Measurements from ENCODE around the gene TEX36. TPM values are rescaled to one million over a fixed set of nuclear protein-coding genes. Genes with fewer than 3 reads are reported as not detected.

Gene TEX36
- total and polyA plus RNA-seq, 2 donors (not counting 1 experiment from before 2014, with no cell fraction given), result not detected

GRCh38 chr10:125661941-125662515 is 20.9 kb downstream of the TEX36 start:
- no peak overlapping the region for H3K27ac Mint-ChIP-seq
- POLR2A ChIA-PET, result no interaction called here
- ATAC-seq (ENCODE audit: low read depth) (no peak), DNase-seq (no peak)
- no peak overlapping the region for H3K4me3 Mint-ChIP-seq
- intact Hi-C loops (cut with micrococcal nuclease), result no loop called here
- no peaks in the 10 kb centered on the region for H3K36me3 ChIP-seq (replicated peaks in 1 of 2; ENCODE audit: control extremely low read depth in 1 of 2, control insufficient read depth in 1 of 2, extremely low read depth in 1 of 2, insufficient read depth in 2 of 2, low read length in 1 of 2)
- no peaks in the 10 kb centered on the region for H3K79me2 ChIP-seq (ENCODE audit: control insufficient read depth, insufficient read depth, low read length)
- no peak overlapping the region for H3K4me2 ChIP-seq (replicated peaks; ENCODE audit: low read depth, low read length, poor library complexity, severe bottlenecking)
- no peaks in the 10 kb centered on the region for H3K27me3 ChIP-seq (replicated peaks in 1 of 4; ENCODE audit: control extremely low read depth in 1 of 4, control insufficient read depth in 3 of 4, insufficient read depth in 4 of 4, low read length in 3 of 4)
- peaks cover 0 to 13% (median 0%) of the 10 kb centered on the region in 3 donors for H3K9me3 ChIP-seq (ENCODE audit: control extremely low read depth in 1 of 3, control insufficient read depth in 2 of 3, insufficient read depth in 1 of 3, low read length in 2 of 3)
- no peak overlapping the region for H3K4me3 ChIP-seq (ENCODE audit: control extremely low read depth in 1 of 5, extremely low read depth in 1 of 5, insufficient read depth in 1 of 5, low read depth in 2 of 5, low read length in 4 of 5)
- H4K20me1 ChIP-seq (ENCODE audit: control insufficient read depth, insufficient read depth, low read length, poor library complexity, severe bottlenecking), result no peaks in the 10 kb centered on the region
- H3K4me1 ChIP-seq (ENCODE audit: control insufficient read depth in 2 of 2, insufficient read depth in 2 of 2, low read length in 2 of 2), result no peaks in the 10 kb centered on the region
- H3K27ac ChIP-seq (ENCODE audit: low read length in 2 of 2), result no peak overlapping the region
- peaks cover 9% of the 10 kb centered on the region for H3K9me3 Mint-ChIP-seq (ENCODE audit: insufficient read depth)
- TF ChIP-seq EZH2 (IDR thresholded peaks at IDR 0.05; ENCODE audit: borderline replicate concordance, insufficient read depth, low read depth, low read length, poor library complexity, severe bottlenecking), result no peak
- no peak for TF ChIP-seq CTCF (IDR thresholded peaks at IDR 0.05)
- no peak overlapping the region for H3K9ac ChIP-seq (ENCODE audit: low read length)
- no peak overlapping the region for H2AFZ ChIP-seq (ENCODE audit: insufficient read depth, low read depth, low read length, poor library complexity, severe bottlenecking)
- peaks cover 3% of the 10 kb centered on the region for H3K27me3 Mint-ChIP-seq
- H3K4me1 Mint-ChIP-seq, result no peaks in the 10 kb centered on the region
- CTCF ChIA-PET, result interaction anchor here (0.6 kb wide), 1 partner anchor 21 kb away, joined by 3 read pairs; no protein-coding TSS in a partner anchor
- whole genome bisulfite sequencing (ENCODE audit: insufficient coverage), result 73% methylated on average over 6 of the region's 7 CpGs

GRCh38 chr10:125661431-125661940 is 21.5 kb downstream of the TEX36 start:
- Mint-ChIP-seq H3K9me3 (ENCODE audit: insufficient read depth) (peaks cover 9% of the 10 kb centered on the region), H3K4me3 (no peak overlapping the region), H3K4me1 (no peaks in the 10 kb centered on the region), H3K27me3 (peaks cover 3% of the 10 kb centered on the region), H3K27ac (no peak overlapping the region)
- DNase-seq (no peak), ATAC-seq (ENCODE audit: low read depth) (no peak)
- Histone ChIP-seq H3K27ac (ENCODE audit: low read length in 2 of 2) (no peak overlapping the region), H3K36me3 (replicated peaks in 1 of 2; ENCODE audit: control extremely low read depth in 1 of 2, control insufficient read depth in 1 of 2, extremely low read depth in 1 of 2, insufficient read depth in 2 of 2, low read length in 1 of 2) (no peaks in the 10 kb centered on the region), H3K27me3 (replicated peaks in 1 of 4; ENCODE audit: control extremely low read depth in 1 of 4, control insufficient read depth in 3 of 4, insufficient read depth in 4 of 4, low read length in 3 of 4) (peaks cover 0 to 2% (median 0%) of the 10 kb centered on the region in 4 experiments), H2AFZ (ENCODE audit: insufficient read depth, low read depth, low read length, poor library complexity, severe bottlenecking) (no peak overlapping the region), H3K4me3 (ENCODE audit: control extremely low read depth in 1 of 5, extremely low read depth in 1 of 5, insufficient read depth in 1 of 5, low read depth in 2 of 5, low read length in 4 of 5) (no peak overlapping the region), H3K9ac (ENCODE audit: low read length) (no peak overlapping the region), H3K79me2 (ENCODE audit: control insufficient read depth, insufficient read depth, low read length) (no peaks in the 10 kb centered on the region), H3K9me3 (ENCODE audit: control extremely low read depth in 1 of 3, control insufficient read depth in 2 of 3, insufficient read depth in 1 of 3, low read length in 2 of 3) (peaks cover 0 to 8% (median 0%) of the 10 kb centered on the region in 3 donors), H3K4me2 (replicated peaks; ENCODE audit: low read depth, low read length, poor library complexity, severe bottlenecking) (no peak overlapping the region), H4K20me1 (ENCODE audit: control insufficient read depth, insufficient read depth, low read length, poor library complexity, severe bottlenecking) (no peaks in the 10 kb centered on the region), H3K4me1 (ENCODE audit: control insufficient read depth in 2 of 2, insufficient read depth in 2 of 2, low read length in 2 of 2) (no peaks in the 10 kb centered on the region)
- 89% methylated on average over 12 of the region's 12 CpGs for WGBS (ENCODE audit: insufficient coverage)
- POLR2A ChIA-PET, result no interaction called here
- no peak for TF ChIP-seq CTCF (IDR thresholded peaks at IDR 0.05)
- no peak for TF ChIP-seq EZH2 (IDR thresholded peaks at IDR 0.05; ENCODE audit: borderline replicate concordance, insufficient read depth, low read depth, low read length, poor library complexity, severe bottlenecking)
- intact Hi-C loops (cut with micrococcal nuclease), result no loop called here
- CTCF ChIA-PET, result no interaction called here
